Measurements from ENCODE around the gene ZNF446. TPM values are rescaled to one million over a fixed set of nuclear protein-coding genes. Genes with fewer than 3 reads are reported as not detected.

Gene ZNF446
- total and polyA plus RNA-seq, 9 of the 15 experiments (the other 6 are each of a cell fraction or from before 2014, with no cell fraction given), result 0.07 to 4.8 (median 1.2) TPM

DNA sequence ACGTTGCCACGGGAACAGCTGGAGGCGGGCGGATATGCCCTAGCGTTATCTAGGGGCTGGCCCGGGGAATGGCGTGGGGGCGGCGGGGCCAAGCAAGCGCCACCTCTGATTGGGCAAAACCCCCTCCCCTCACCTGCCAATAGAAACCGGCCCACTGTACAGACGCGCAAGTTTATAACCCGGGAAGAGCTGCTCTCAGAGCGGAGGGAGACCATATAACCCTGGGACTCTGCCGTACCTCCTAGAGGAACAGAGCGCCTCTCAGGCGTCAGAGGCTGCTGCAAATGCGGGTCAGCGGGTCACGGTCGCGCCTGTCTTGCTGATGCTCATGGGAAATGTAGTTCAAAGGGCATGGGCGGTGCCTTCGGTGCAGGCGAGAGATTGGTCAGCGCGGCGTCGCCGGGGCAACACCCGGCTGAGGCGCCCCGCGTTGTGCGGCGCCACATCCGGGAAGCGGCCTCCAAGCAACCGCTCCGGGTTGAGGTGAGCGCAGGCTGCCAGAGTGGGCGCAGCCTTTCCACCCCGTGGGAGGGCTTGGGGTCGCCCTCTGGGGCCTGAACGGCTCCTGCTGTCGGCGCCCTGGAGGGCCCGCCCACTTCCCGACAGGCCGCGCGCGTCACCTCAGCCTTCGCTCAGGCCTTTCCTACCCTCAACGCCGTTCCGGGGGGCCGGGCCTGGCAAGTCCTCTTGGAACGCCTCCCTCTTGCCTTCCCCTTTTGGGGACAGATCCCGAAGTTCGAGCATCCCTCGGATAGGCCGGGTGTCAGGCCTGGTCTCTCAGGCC is at the start of gene ZNF446 (continued):
- TF ChIP-seq, protein P1, sequence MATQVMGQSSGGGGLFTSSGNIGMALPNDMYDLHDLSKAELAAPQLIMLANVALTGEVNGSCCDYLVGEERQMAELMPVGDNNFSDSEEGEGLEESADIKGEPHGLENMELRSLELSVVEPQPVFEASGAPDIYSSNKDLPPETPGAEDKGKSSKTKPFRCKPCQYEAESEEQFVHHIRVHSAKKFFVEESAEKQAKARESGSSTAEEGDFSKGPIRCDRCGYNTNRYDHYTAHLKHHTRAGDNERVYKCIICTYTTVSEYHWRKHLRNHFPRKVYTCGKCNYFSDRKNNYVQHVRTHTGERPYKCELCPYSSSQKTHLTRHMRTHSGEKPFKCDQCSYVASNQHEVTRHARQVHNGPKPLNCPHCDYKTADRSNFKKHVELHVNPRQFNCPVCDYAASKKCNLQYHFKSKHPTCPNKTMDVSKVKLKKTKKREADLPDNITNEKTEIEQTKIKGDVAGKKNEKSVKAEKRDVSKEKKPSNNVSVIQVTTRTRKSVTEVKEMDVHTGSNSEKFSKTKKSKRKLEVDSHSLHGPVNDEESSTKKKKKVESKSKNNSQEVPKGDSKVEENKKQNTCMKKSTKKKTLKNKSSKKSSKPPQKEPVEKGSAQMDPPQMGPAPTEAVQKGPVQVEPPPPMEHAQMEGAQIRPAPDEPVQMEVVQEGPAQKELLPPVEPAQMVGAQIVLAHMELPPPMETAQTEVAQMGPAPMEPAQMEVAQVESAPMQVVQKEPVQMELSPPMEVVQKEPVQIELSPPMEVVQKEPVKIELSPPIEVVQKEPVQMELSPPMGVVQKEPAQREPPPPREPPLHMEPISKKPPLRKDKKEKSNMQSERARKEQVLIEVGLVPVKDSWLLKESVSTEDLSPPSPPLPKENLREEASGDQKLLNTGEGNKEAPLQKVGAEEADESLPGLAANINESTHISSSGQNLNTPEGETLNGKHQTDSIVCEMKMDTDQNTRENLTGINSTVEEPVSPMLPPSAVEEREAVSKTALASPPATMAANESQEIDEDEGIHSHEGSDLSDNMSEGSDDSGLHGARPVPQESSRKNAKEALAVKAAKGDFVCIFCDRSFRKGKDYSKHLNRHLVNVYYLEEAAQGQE (IDR thresholded peaks at IDR 0.05; ENCODE audit: borderline replicate concordance), result peak; percentile 36; the same call in 1 of the 2 replicates
- TF ChIP-seq, protein P1 (CRISPR knock-in tag; IDR thresholded peaks at IDR 0.05; ENCODE audit: low read depth), result no peak
- TF ChIP-seq, protein P2, sequence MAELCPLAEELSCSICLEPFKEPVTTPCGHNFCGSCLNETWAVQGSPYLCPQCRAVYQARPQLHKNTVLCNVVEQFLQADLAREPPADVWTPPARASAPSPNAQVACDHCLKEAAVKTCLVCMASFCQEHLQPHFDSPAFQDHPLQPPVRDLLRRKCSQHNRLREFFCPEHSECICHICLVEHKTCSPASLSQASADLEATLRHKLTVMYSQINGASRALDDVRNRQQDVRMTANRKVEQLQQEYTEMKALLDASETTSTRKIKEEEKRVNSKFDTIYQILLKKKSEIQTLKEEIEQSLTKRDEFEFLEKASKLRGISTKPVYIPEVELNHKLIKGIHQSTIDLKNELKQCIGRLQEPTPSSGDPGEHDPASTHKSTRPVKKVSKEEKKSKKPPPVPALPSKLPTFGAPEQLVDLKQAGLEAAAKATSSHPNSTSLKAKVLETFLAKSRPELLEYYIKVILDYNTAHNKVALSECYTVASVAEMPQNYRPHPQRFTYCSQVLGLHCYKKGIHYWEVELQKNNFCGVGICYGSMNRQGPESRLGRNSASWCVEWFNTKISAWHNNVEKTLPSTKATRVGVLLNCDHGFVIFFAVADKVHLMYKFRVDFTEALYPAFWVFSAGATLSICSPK (IDR thresholded peaks at IDR 0.05; ENCODE audit: borderline replicate concordance), result no peak
- no peak for TF ChIP-seq ELF4 (CRISPR knock-in tag; IDR thresholded peaks at IDR 0.05)
- TF ChIP-seq, protein P3, sequence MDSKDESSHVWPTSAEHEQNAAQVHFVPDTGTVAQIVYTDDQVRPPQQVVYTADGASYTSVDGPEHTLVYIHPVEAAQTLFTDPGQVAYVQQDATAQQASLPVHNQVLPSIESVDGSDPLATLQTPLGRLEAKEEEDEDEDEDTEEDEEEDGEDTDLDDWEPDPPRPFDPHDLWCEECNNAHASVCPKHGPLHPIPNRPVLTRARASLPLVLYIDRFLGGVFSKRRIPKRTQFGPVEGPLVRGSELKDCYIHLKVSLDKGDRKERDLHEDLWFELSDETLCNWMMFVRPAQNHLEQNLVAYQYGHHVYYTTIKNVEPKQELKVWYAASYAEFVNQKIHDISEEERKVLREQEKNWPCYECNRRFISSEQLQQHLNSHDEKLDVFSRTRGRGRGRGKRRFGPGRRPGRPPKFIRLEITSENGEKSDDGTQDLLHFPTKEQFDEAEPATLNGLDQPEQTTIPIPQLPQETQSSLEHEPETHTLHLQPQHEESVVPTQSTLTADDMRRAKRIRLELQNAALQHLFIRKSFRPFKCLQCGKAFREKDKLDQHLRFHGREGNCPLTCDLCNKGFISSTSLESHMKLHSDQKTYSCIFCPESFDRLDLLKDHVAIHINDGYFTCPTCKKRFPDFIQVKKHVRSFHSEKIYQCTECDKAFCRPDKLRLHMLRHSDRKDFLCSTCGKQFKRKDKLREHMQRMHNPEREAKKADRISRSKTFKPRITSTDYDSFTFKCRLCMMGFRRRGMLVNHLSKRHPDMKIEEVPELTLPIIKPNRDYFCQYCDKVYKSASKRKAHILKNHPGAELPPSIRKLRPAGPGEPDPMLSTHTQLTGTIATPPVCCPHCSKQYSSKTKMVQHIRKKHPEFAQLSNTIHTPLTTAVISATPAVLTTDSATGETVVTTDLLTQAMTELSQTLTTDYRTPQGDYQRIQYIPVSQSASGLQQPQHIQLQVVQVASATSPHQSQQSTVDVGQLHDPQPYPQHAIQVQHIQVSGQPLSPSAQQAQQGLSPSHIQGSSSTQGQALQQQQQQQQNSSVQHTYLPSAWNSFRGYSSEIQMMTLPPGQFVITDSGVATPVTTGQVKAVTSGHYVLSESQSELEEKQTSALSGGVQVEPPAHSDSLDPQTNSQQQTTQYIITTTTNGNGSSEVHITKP (IDR thresholded peaks at IDR 0.05; ENCODE audit: partially characterized antibody), result peak; percentile 87
- TF ChIP-seq, protein P4, sequence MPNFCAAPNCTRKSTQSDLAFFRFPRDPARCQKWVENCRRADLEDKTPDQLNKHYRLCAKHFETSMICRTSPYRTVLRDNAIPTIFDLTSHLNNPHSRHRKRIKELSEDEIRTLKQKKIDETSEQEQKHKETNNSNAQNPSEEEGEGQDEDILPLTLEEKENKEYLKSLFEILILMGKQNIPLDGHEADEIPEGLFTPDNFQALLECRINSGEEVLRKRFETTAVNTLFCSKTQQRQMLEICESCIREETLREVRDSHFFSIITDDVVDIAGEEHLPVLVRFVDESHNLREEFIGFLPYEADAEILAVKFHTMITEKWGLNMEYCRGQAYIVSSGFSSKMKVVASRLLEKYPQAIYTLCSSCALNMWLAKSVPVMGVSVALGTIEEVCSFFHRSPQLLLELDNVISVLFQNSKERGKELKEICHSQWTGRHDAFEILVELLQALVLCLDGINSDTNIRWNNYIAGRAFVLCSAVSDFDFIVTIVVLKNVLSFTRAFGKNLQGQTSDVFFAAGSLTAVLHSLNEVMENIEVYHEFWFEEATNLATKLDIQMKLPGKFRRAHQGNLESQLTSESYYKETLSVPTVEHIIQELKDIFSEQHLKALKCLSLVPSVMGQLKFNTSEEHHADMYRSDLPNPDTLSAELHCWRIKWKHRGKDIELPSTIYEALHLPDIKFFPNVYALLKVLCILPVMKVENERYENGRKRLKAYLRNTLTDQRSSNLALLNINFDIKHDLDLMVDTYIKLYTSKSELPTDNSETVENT (CRISPR knock-in tag; IDR thresholded peaks at IDR 0.05), result no peak; the same call in 1 of the 2 replicates
- TF ChIP-seq ZNF224 (CRISPR knock-in tag; IDR thresholded peaks at IDR 0.05), result no peak
- TF ChIP-seq TCF7L2 (IDR thresholded peaks at IDR 0.05; ENCODE audit: low read depth, low read length), result no peak
- TF ChIP-seq, protein P5, sequence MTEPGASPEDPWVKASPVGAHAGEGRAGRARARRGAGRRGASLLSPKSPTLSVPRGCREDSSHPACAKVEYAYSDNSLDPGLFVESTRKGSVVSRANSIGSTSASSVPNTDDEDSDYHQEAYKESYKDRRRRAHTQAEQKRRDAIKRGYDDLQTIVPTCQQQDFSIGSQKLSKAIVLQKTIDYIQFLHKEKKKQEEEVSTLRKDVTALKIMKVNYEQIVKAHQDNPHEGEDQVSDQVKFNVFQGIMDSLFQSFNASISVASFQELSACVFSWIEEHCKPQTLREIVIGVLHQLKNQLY (CRISPR knock-in tag; conservative IDR thresholded peaks at IDR 0.05), result no peak; a peak in 1 of 4 replicates
